K562 (cell line): ENCODE measurements around the gene SLC16A1. TPM values are rescaled to one million over a fixed set of nuclear protein-coding genes. Genes with fewer than 3 reads are reported as not detected.

Source experiments
- ARID3B ChIP-seq: fragments of 250-450 bp; sonication (Bioruptor Pico); IDR thresholded peaks from 2 replicates; pipeline ENCODE4 v1.4.0; 2020; ENCODE audit warnings: borderline replicate concordance
- CHCHD3 ChIP-seq: fragments of 250-450 bp; sonication (Bioruptor Pico); IDR thresholded peaks from 2 replicates; pipeline ENCODE4 v2.1.2; 2022; ENCODE audit warnings: mild to moderate bottlenecking
- MGA ChIP-seq: fragments of 450-650 bp; IDR thresholded peaks from 2 replicates; pipeline ENCODE4 v1.6.1; 2016; ENCODE audit warnings: mild to moderate bottlenecking, moderate library complexity
- NRF1 ChIP-seq, 2 experiments: fragments of 450-650 bp; IDR thresholded peaks in 1 of 2; conservative IDR thresholded peaks in 1 of 2; 2 replicates each; pipeline ENCODE4 v1.6.1; 2014; ENCODE audit warnings: mild to moderate bottlenecking in 2 of 2
- RBM22 ChIP-seq: fragments of 200-400 bp; formaldehyde crosslinking; IDR thresholded peaks from 2 replicates; pipeline ENCODE4 v1.6.1; 2018; ENCODE audit warnings: low read length, low read depth; ENCODE audit not compliant: poor library complexity, severe bottlenecking
- SREBF2 ChIP-seq: sonication (generic); formaldehyde crosslinking; IDR thresholded peaks from 2 replicates; pipeline ENCODE4 v1.4.0; 2020; ENCODE audit warnings: mild to moderate bottlenecking, missing genetic modification reagents
- TCF7 ChIP-seq: sonication (generic); IDR thresholded peaks from 2 replicates; pipeline ENCODE4 v1.6.1; 2016; ENCODE audit warnings: antibody characterized with exemption, borderline replicate concordance
- U2AF2 ChIP-seq: fragments of 200-400 bp; formaldehyde crosslinking; optimal IDR thresholded peaks from 2 replicates; pipeline ENCODE3; 2017; ENCODE audit warnings: low read depth, mild to moderate bottlenecking, low read length
- XRCC5 ChIP-seq: fragments of 200-400 bp; formaldehyde crosslinking; IDR thresholded peaks from 2 replicates; pipeline ENCODE4 v1.6.1; 2017; ENCODE audit warnings: low read depth, mild to moderate bottlenecking, low read length
- ZNF431 ChIP-seq: sonication (generic); formaldehyde crosslinking; IDR thresholded peaks from 2 replicates; pipeline ENCODE4 v1.8.0; 2022; ENCODE audit warnings: mild to moderate bottlenecking, missing genetic modification reagents
- ZNF583 ChIP-seq: fragments of 250-450 bp; sonication (Bioruptor Pico); IDR thresholded peaks from 2 replicates; pipeline ENCODE4 v1.4.0; 2020
- polyA plus RNA-seq, 8 experiments: library from polyadenylated mRNA; depleted of rRNA in 4 of 8; stranded (reverse) in 5 of 8; unstranded in 3 of 8; fragments of >200 nt; fragmentation: Nextera tagmentation in 2 of 8; fragmentation: Illumina TruSeq in 1 of 8; extraction: Ambion mirVana in 2 of 8; extraction: Trizol in 1 of 8; gene quantifications; 2 replicates each; pipeline versions ENCODE4 v1.2.1 to v1.2.3, GENCODE V29; 2011 to 2014; ENCODE audit warnings: inconsistent platforms in 1 of 8, missing spikeins in 1 of 8
- total RNA-seq, 7 experiments: library from RNA; depleted of rRNA in 6 of 7; stranded (reverse); fragments of >200 nt in 6 of 7; fragmentation: Illumina TruSeq in 2 of 7; extraction: Trizol in 2 of 7; gene quantifications; 2 replicates each; pipeline versions ENCODE4 v1.2.1 to v1.2.3, GENCODE V29; 2011 to 2021; ENCODE audit warnings: low replicate concordance in 1 of 7
- TF ChIP-seq, protein P1 (sequence below): fragments of 150-350 bp; conservative IDR thresholded peaks from 2 replicates; pipeline ENCODE4 v1.6.1; 2014; ENCODE audit warnings: low read length

The SLC16A1 gene
- total and polyA plus RNA-seq, 9 of the 15 experiments (the other 6 are each of a cell fraction or from before 2014, with no cell fraction given): 73.1 to 244 (median 117) TPM

DNA sequence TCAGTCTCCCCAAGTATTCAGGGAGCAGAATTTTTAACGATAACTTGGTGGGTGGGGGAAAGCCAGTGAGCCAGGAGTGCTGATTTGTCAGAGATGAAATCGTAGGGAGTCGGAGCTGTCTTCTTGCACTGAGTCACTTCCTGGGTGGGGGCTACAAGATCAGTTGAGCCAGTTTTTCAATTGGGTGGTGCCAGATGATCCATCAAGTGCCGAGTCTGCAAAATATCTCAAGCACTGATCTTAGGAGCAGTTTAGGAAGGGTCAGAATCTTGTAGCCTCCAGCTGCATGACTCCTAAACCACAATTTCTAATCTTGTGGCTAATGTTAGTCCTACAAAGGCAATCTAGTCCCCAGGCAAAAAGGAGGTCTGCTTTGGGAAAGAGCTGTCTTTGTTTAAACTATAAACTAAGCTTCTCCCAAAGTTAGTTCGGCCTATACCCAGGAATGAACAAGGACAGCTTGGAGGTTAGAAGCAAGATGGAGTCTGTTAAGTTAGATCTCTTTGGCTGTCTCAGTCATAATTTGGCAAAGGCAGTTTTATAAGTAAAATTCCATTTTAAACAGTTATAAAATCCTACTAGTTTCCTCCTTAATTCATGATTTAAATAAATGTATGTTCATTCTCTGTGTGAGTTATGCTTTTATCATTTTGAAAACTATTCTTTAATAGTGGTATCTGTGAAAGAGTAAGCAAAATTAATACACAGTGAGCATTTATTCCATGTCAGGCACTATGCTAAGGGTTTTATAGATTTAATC lies 51.7 kb downstream of the SLC16A1 start (continued):
- no peak; the same call in 1 of the 2 replicates for TF ChIP-seq MGA
- TF ChIP-seq, protein P1, sequence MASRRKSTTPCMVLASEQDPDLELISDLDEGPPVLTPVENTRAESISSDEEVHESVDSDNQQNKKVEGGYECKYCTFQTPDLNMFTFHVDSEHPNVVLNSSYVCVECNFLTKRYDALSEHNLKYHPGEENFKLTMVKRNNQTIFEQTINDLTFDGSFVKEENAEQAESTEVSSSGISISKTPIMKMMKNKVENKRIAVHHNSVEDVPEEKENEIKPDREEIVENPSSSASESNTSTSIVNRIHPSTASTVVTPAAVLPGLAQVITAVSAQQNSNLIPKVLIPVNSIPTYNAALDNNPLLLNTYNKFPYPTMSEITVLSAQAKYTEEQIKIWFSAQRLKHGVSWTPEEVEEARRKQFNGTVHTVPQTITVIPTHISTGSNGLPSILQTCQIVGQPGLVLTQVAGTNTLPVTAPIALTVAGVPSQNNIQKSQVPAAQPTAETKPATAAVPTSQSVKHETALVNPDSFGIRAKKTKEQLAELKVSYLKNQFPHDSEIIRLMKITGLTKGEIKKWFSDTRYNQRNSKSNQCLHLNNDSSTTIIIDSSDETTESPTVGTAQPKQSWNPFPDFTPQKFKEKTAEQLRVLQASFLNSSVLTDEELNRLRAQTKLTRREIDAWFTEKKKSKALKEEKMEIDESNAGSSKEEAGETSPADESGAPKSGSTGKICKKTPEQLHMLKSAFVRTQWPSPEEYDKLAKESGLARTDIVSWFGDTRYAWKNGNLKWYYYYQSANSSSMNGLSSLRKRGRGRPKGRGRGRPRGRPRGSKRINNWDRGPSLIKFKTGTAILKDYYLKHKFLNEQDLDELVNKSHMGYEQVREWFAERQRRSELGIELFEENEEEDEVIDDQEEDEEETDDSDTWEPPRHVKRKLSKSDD: no peak
- TF ChIP-seq RBM22: no peak
- TF ChIP-seq CHCHD3 (CRISPR knock-in tag): no peak
- peak; percentile 46 to 51; a peak in 3 of 4 replicates for TF ChIP-seq NRF1 (conservative IDR thresholded peaks at IDR 0.05 in 1 of 2, IDR thresholded peaks at IDR 0.05 in 1 of 2)
- no peak for TF ChIP-seq ZNF583 (CRISPR knock-in tag)
- no peak for TF ChIP-seq U2AF2
- TF ChIP-seq TCF7: 0 out of 2 replicates have a peak, but pooled peaks have one; percentile 13
- TF ChIP-seq SREBF2 (CRISPR knock-in tag): no peak
- no peak for TF ChIP-seq ARID3B (CRISPR knock-in tag)
- TF ChIP-seq ZNF431 (CRISPR knock-in tag): no peak
- no peak for TF ChIP-seq XRCC5
